Measurements from ENCODE around the gene LRIG1.

The LRIG1 gene

GRCh38 chr3:66497985-66498671 is 2.7 kb downstream of the LRIG1 start:
- Histone ChIP-seq H3K27ac (replicated peaks) (no peak overlapping the region), H3K27me3 (ENCODE audit: insufficient read depth, poor library complexity, severe bottlenecking) (peaks cover 29% of the 10 kb centered on the region), H3K4me3 (replicated peaks; ENCODE audit: insufficient read depth, low read length) (no peak overlapping the region)
- TF ChIP-seq POLR2AphosphoS5 (IDR thresholded peaks at IDR 0.05; ENCODE audit: low read depth) = no peak
- no peak for DNase-seq (ENCODE audit: low read depth in 1 of 2, low spot score in 1 of 2)

- peaks cover 24% of the 10 kb centered on the region for H3K27me3 ChIP-seq (ENCODE audit: insufficient read depth, poor library complexity, severe bottlenecking)
- no peak overlapping the region for H3K27ac ChIP-seq (replicated peaks)
- TF ChIP-seq GABPA (IDR thresholded peaks at IDR 0.05; ENCODE audit: low read depth) = no peak
- no peak for TF ChIP-seq REST (IDR thresholded peaks at IDR 0.05; ENCODE audit: insufficient replicate concordance, low read depth)
- TF ChIP-seq POLR2AphosphoS5 (IDR thresholded peaks at IDR 0.05; ENCODE audit: low read depth) = no peak
- TF ChIP-seq SPI1 (IDR thresholded peaks at IDR 0.05; ENCODE audit: borderline replicate concordance, low read depth) = no peak
- no peak for TF ChIP-seq CTCF (IDR thresholded peaks at IDR 0.05; ENCODE audit: insufficient read depth, low read length)
- no peak for DNase-seq (ENCODE audit: low read depth in 1 of 2, low spot score in 1 of 2)
- no peak overlapping the region for H3K4me3 ChIP-seq (replicated peaks; ENCODE audit: insufficient read depth, low read length)
These were observed 3.4 kb downstream of the LRIG1 start for GRCh38 chr3:66497288-66497984.

GRCh38 chr3:66496746-66497145 is 4.1 kb downstream of the LRIG1 start:
- H3K27ac ChIP-seq (replicated peaks) = no peak overlapping the region

More at GRCh38 chr3:66496746-66497145, 4.1 kb downstream of the LRIG1 start:
- H3K27me3 ChIP-seq (ENCODE audit: insufficient read depth, poor library complexity, severe bottlenecking) = peaks cover 19% of the 10 kb centered on the region
- H3K4me3 ChIP-seq (replicated peaks; ENCODE audit: insufficient read depth, low read length) = no peak overlapping the region
- no peak for TF ChIP-seq SPI1 (IDR thresholded peaks at IDR 0.05; ENCODE audit: borderline replicate concordance, low read depth)
- TF ChIP-seq POLR2AphosphoS5 (IDR thresholded peaks at IDR 0.05; ENCODE audit: low read depth) = no peak
- no peak for TF ChIP-seq CTCF (IDR thresholded peaks at IDR 0.05; ENCODE audit: insufficient read depth, low read length)
- no peak for TF ChIP-seq REST (IDR thresholded peaks at IDR 0.05; ENCODE audit: insufficient replicate concordance, low read depth)
- no peak for TF ChIP-seq GABPA (IDR thresholded peaks at IDR 0.05; ENCODE audit: low read depth)
- DNase-seq (ENCODE audit: low read depth in 1 of 2, low spot score in 1 of 2) = no peak
